ENCODE measurements around the gene SH2B3. TPM values are rescaled to one million over a fixed set of nuclear protein-coding genes. Genes with fewer than 3 reads are reported as not detected.

SH2B3 gene
- 10 to 100 TPM; 24.9 to 49.4 (median 41.8) TPM for total RNA-seq

DNA sequence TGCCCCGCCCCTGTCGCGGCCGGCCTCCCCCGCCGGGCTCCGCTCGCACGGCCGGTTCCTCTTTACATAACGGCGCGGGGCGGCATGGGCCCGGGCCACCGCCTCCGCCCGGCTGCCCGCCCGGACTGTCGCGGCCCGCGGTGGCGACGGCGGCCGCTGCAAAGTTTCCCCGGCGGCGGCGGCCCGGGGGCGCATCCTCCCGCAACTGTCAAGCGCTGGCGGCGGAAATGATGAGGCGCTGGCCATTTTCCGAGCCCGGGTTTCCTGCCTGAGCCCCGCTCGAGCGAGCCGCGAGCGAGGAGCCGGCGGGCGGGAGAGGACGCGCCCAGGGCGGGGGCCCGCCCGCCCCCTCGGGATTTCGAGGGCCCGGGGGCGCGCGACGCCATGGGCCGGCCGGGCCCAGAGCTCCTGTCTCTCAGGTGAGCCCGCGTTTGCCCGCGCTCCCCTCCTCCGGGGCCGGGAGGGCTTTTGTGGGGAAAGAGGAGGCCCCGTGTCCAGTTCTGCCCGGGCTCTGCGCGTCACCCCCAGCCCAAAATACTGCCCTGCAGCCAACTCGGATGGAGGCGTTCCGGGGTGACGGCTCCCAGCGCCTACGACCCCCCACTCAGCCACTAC, at the start of gene SH2B3:
Gene SH2B3 (plus strand): TSS at position 65 of the 615 bp plus-strand sequence. CDS start 12,223 bp downstream, outside the sequence.
- intact Hi-C loops (cut with DNase I), result no loop called here
- H3K4me1 ChIP-seq, result peaks cover 67 to 80% (median 76%) of the 10 kb centered on the region in 4 donors
- DNase-seq (ENCODE audit: extremely low spot score), result no peak

DNA sequence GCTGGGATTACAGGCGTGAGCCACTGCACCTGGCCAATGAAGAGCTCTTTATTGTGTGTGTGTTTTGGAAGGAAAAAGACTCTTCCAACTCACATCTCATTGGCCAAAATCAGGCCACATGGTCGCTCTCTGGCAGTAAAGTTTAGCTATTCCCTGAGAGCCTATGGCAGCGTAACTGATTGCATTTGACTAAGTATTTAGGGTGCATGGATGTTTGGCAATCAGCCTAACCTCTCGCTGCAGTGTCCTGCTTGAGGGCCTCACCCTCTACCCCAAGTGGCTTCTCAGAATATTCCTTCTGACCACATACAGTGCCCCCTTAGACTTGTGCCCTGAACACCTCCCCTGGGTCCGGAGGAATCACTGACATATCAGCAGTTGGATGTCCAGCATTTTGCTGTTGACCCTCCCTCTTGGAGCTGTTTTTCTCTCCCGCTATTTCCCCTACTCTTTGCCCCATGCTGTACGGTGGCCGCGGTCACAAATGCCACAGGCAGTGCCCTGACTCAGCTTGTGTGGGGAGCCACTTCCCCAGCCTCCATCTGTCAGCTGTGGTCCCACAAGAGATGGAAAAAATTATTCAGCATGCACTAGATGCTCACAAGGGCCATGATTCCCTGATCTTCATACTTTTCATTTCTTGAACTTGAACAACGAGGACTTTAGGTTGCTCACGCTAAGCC, 46.4 kb upstream of the SH2B3 start:
- H3K36me3 ChIP-seq, result peaks cover 0 to 27% (median 23%) of the 10 kb centered on the region in 4 donors
- H3K4me1 ChIP-seq, result peaks cover 0 to 29% (median 8%) of the 10 kb centered on the region in 4 donors
- TF ChIP-seq CTCF (IDR thresholded peaks at IDR 0.05), result no peak
- TF ChIP-seq POLR2AphosphoS5 (IDR thresholded peaks at IDR 0.05), result no peak
- no peak for TF ChIP-seq EP300 (IDR thresholded peaks at IDR 0.05)
- TF ChIP-seq POLR2A (IDR thresholded peaks at IDR 0.05; ENCODE audit: low read depth), result no peak
- H3K4me3 ChIP-seq, result no peak overlapping the region
- WGBS, result 55% methylated on average over 11 of the region's 11 CpGs
- H3K9me3 ChIP-seq, result no peaks in the 10 kb centered on the region
- H3K27ac ChIP-seq (replicated peaks in 1 of 4), result no peak overlapping the region
- DNase-seq (ENCODE audit: extremely low spot score), result no peak
- peaks cover 0 to 15% (median 0%) of the 10 kb centered on the region in 4 donors for H3K27me3 ChIP-seq
- intact Hi-C loops (cut with DNase I), result no loop called here

More for the DNA sequence above, at the start of gene SH2B3:
- 0% methylated on average over 5 of the region's 80 CpGs for WGBS
- H3K4me3 ChIP-seq, result peak within 1 kb of the TSS; percentile 76 to 96 (median 86)
- peak within 1 kb of the TSS; percentile 81 to 88 (median 84) for H3K27ac ChIP-seq (replicated peaks in 1 of 4)
- H3K27me3 ChIP-seq, result no peaks in the 10 kb centered on the region
- H3K36me3 ChIP-seq, result no peaks in the 10 kb centered on the region
- TF ChIP-seq CTCF (IDR thresholded peaks at IDR 0.05) (no peak), POLR2A (IDR thresholded peaks at IDR 0.05; ENCODE audit: low read depth) (no peak), POLR2AphosphoS5 (IDR thresholded peaks at IDR 0.05) (no peak), EP300 (IDR thresholded peaks at IDR 0.05) (no peak)
- H3K9me3 ChIP-seq, result no peaks in the 10 kb centered on the region

GRCh38 chr12:111359914-111360276, 45.8 kb upstream of the SH2B3 start:
- 63% methylated on average over 5 of the region's 5 CpGs for WGBS
- no peak overlapping the region for H3K27ac ChIP-seq (replicated peaks in 1 of 4)
- H3K4me3 ChIP-seq, result no peak overlapping the region
- TF ChIP-seq EP300 (IDR thresholded peaks at IDR 0.05) (no peak), POLR2AphosphoS5 (IDR thresholded peaks at IDR 0.05) (no peak), POLR2A (IDR thresholded peaks at IDR 0.05; ENCODE audit: low read depth) (no peak), CTCF (IDR thresholded peaks at IDR 0.05) (no peak)
- peaks cover 0 to 32% (median 25%) of the 10 kb centered on the region in 4 donors for H3K36me3 ChIP-seq
- intact Hi-C loops (cut with DNase I), result no loop called here
- no peak for DNase-seq (ENCODE audit: extremely low spot score)
- H3K4me1 ChIP-seq, result peaks cover 0 to 29% (median 8%) of the 10 kb centered on the region in 4 donors
- H3K27me3 ChIP-seq, result peaks cover 0 to 15% (median 0%) of the 10 kb centered on the region in 4 donors
- H3K9me3 ChIP-seq, result no peaks in the 10 kb centered on the region

GRCh38 chr12:111360325-111360930, 45.3 kb upstream of the SH2B3 start:
- peaks cover 0 to 15% (median 0%) of the 10 kb centered on the region in 4 donors for H3K27me3 ChIP-seq
- intact Hi-C loops (cut with DNase I), result no loop called here
- H3K36me3 ChIP-seq, result peaks cover 0 to 37% (median 28%) of the 10 kb centered on the region in 4 donors
- WGBS, result 79% methylated on average over 8 of the region's 9 CpGs
- H3K4me1 ChIP-seq, result peaks cover 0 to 29% (median 8%) of the 10 kb centered on the region in 4 donors
- no peak for DNase-seq (ENCODE audit: extremely low spot score)
- TF ChIP-seq CTCF (IDR thresholded peaks at IDR 0.05) (no peak), POLR2AphosphoS5 (IDR thresholded peaks at IDR 0.05) (no peak), POLR2A (IDR thresholded peaks at IDR 0.05; ENCODE audit: low read depth) (no peak), EP300 (IDR thresholded peaks at IDR 0.05) (no peak)
- no peaks in the 10 kb centered on the region for H3K9me3 ChIP-seq
- no peak overlapping the region for H3K4me3 ChIP-seq
- no peak overlapping the region for H3K27ac ChIP-seq (replicated peaks in 1 of 4)

Data from esophagus muscularis mucosa (tissue), 4 donors.